ENCODE data around the gene C18orf63.

The C18orf63 gene

GRCh38 chr18:74400813-74401212 lies 85.2 kb downstream of the C18orf63 start:
- TF ChIP-seq CTCF (conservative IDR thresholded peaks at IDR 0.05), result no peak

GRCh38 chr18:74402806-74403433 lies 87.3 kb downstream of the C18orf63 start:
- H3K27ac ChIP-seq, result no peak overlapping the region
- TF ChIP-seq CTCF (conservative IDR thresholded peaks at IDR 0.05), result no peak

More at GRCh38 chr18:74400813-74401212, 85.2 kb downstream of the C18orf63 start:
- no peak overlapping the region for H3K27ac ChIP-seq

- TF ChIP-seq CTCF (conservative IDR thresholded peaks at IDR 0.05), result no peak
- H3K27ac ChIP-seq, result no peak overlapping the region
Measured at GRCh38 chr18:74407888-74408287, 92.2 kb downstream of the C18orf63 start.

Measured in VCaP (cell line).